ENCODE measurements around the gene NT5C3B.
"Not testable (repeated sequence)": the region's sequence is repeated elsewhere in the genome, so short reads cannot be mapped to it uniquely, and the experiment has no call there.

Gene NT5C3B

GRCh38 chr17:41777574-41778188 is 58.4 kb downstream of the NT5C3B start:
- Histone ChIP-seq H3K9me3 (ENCODE audit: control insufficient read depth in 2 of 2, low read length in 2 of 2) (no peaks in the 10 kb centered on the region), H3K4me3 (ENCODE audit: low read length in 2 of 2) (no peak overlapping the region), H3K36me3 (ENCODE audit: control insufficient read depth in 2 of 2, insufficient read depth in 2 of 2, low read length in 2 of 2) (no peaks in the 10 kb centered on the region), H3K27me3 (ENCODE audit: control insufficient read depth in 1 of 2, insufficient read depth in 2 of 2, low read length in 2 of 2) (peaks cover 3 to 6% of the 10 kb centered on the region in 2 donors), H3K4me1 (ENCODE audit: control insufficient read depth, insufficient read depth, low read length) (peaks cover 31% of the 10 kb centered on the region), H3K27ac (ENCODE audit: low read length) (peak overlapping the region; percentile 58), H3K9ac (ENCODE audit: low read length in 2 of 2) (peak overlapping the region in 1 of 2 donors; percentile 5)

GRCh38 chr17:41777157-41777573 is 58.9 kb downstream of the NT5C3B start:
- Histone ChIP-seq H3K36me3 (ENCODE audit: control insufficient read depth in 2 of 2, insufficient read depth in 2 of 2, low read length in 2 of 2) (no peaks in the 10 kb centered on the region), H3K9me3 (ENCODE audit: control insufficient read depth in 2 of 2, low read length in 2 of 2) (no peaks in the 10 kb centered on the region), H3K27ac (ENCODE audit: low read length) (peak overlapping the region; percentile 58), H3K27me3 (ENCODE audit: control insufficient read depth in 1 of 2, insufficient read depth in 2 of 2, low read length in 2 of 2) (peaks cover 3% of the 10 kb centered on the region in 2 donors), H3K9ac (ENCODE audit: low read length in 2 of 2) (no peak overlapping the region), H3K4me1 (ENCODE audit: control insufficient read depth, insufficient read depth, low read length) (peaks cover 31% of the 10 kb centered on the region), H3K4me3 (ENCODE audit: low read length in 2 of 2) (no peak overlapping the region)

- not testable (repeated sequence) for H3K9ac ChIP-seq (ENCODE audit: low read length in 2 of 2); H3K27me3 ChIP-seq (ENCODE audit: control insufficient read depth in 1 of 2, insufficient read depth in 2 of 2, low read length in 2 of 2); H3K36me3 ChIP-seq (ENCODE audit: control insufficient read depth in 2 of 2, insufficient read depth in 2 of 2, low read length in 2 of 2); H3K9me3 ChIP-seq (ENCODE audit: control insufficient read depth in 2 of 2, low read length in 2 of 2); H3K4me3 ChIP-seq (ENCODE audit: low read length in 2 of 2); H3K27ac ChIP-seq (ENCODE audit: low read length)
- H3K4me1 ChIP-seq (ENCODE audit: control insufficient read depth, insufficient read depth, low read length): peaks cover 25% of the 10 kb centered on the region
Observed at GRCh38 chr17:41776262-41776900, 59.7 kb downstream of the NT5C3B start.

GRCh38 chr17:41775394-41776226 is 60.4 kb downstream of the NT5C3B start:
- no peaks in the 10 kb centered on the region for H3K36me3 ChIP-seq (ENCODE audit: control insufficient read depth in 2 of 2, insufficient read depth in 2 of 2, low read length in 2 of 2)
- H3K9me3 ChIP-seq (ENCODE audit: control insufficient read depth in 2 of 2, low read length in 2 of 2): no peaks in the 10 kb centered on the region
- H3K4me1 ChIP-seq (ENCODE audit: control insufficient read depth, insufficient read depth, low read length): peaks cover 25% of the 10 kb centered on the region
- peaks cover 0 to 2% of the 10 kb centered on the region in 2 donors for H3K27me3 ChIP-seq (ENCODE audit: control insufficient read depth in 1 of 2, insufficient read depth in 2 of 2, low read length in 2 of 2)
- H3K9ac ChIP-seq (ENCODE audit: low read length in 2 of 2): no peak overlapping the region
- H3K27ac ChIP-seq (ENCODE audit: low read length): peak overlapping the region; percentile 24
- H3K4me3 ChIP-seq (ENCODE audit: low read length in 2 of 2): no peak overlapping the region
